Measurements from ENCODE around the gene WDTC1. TPM values are rescaled to one million over a fixed set of nuclear protein-coding genes. Genes with fewer than 3 reads are reported as not detected.

WDTC1 gene
- total RNA-seq, 2 donors from 2014 or later = 41.6 to 42.5 TPM

DNA sequence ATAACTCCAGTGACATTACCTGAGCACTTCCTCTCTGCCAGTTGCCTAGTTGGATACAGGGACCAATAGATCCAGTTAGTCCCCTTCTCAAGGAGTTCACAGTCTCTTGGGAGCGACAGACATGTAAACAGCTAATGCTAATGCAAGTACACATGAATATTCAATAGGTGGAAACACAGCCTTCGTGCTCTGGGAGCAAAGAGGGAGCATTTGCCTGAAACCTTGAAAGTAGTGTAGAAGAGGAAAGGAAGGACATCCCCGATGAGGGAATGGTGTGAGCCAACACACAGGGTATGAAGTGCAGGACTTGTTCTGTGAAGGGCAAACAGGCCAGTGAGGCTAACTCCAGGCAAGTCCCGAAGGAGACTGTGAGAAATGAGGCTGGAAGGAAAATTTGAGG lies 83.7 kb downstream of the WDTC1 start:
- Mint-ChIP-seq H3K4me1 (ENCODE audit: low read depth) (peaks cover 1% of the 10 kb centered on the region), H3K9me3 (no peaks in the 10 kb centered on the region), H3K27ac (no peak overlapping the region), H3K36me3 (ENCODE audit: insufficient read depth in 2 of 2) (peaks cover 0 to 3% of the 10 kb centered on the region in 2 donors), H3K4me3 (no peak overlapping the region), H3K27me3 (ENCODE audit: low read depth) (no peaks in the 10 kb centered on the region)
- ATAC-seq (replicated peaks in 1 of 2) = no peak
- DNase-seq = no peak

DNA sequence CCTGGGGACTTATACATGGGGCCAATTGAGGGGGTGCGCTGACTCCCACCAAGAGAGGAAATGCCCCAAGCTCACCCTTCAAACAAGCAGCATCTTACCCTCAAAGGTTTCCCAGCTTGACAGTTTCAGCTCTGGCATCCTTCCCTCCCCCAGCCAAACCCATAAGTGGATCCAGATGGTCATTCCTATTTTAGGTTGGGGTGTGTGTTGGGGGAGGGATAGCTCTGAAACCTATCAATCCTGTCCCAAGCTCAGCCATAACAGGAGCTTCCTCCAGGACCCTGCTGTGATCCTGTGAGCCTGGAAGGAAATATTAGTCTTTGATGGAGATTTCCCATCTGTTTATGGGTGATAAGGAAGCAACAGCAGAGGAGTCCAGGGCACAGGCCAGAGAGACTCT lies 84.2 kb downstream of the WDTC1 start:
- peaks cover 0 to 3% of the 10 kb centered on the region in 2 donors for H3K36me3 Mint-ChIP-seq (ENCODE audit: insufficient read depth in 2 of 2)
- H3K27me3 Mint-ChIP-seq (ENCODE audit: low read depth) = no peaks in the 10 kb centered on the region
- H3K9me3 Mint-ChIP-seq = no peaks in the 10 kb centered on the region
- H3K4me1 Mint-ChIP-seq (ENCODE audit: low read depth) = peaks cover 6% of the 10 kb centered on the region
- no peak for ATAC-seq (replicated peaks in 1 of 2)
- H3K4me3 Mint-ChIP-seq = no peak overlapping the region
- H3K27ac Mint-ChIP-seq = no peak overlapping the region
- DNase-seq = no peak

DNA sequence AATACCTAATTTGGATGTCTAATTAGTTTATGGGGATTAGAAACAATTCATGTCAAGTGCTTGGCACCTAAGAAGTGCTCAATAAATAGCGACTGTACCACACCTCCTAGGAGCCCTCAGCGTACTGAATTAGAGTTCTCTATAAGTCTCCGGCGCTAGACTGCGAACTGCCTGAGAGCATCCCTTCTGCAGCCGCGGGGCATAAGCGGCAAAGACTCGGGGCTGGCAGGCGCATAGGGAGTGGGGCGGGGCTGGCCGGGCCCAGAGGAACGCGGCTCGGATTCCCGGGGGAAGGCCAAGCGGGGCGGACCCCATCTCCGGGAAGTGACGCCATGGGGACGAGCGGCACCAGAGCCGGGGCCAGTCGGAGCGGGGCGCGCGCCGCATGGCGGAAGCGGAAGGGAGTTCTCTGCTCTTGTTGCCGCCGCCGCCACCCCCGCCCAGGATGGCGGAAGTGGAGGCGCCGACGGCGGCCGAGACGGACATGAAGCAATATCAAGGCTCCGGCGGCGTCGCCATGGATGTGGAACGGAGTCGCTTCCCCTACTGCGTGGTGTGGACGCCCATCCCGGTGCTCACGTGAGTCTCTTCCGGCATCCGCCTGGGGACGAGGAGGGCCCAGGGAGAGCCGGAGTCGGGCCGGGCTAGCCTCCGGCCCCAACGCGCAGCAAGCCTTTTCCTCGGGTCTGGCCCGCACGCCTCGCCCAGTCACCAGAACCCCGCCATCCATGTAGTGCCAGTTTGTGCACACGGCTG lies 87.6 kb downstream of the WDTC1 start, which contains the start of gene TMEM222:
TSS of gene TMEM222 (plus strand) at position 351 of the 756 bp plus-strand sequence. CDS start at position 386, 35 bp downstream.
- Mint-ChIP-seq H3K27ac (peak within 1 kb of the TSS; percentile 95), H3K4me1 (ENCODE audit: low read depth) (peaks cover 35% of the 10 kb centered on the region), H3K4me3 (peak within 1 kb of the TSS; percentile 96), H3K36me3 (ENCODE audit: insufficient read depth in 2 of 2) (peaks cover 3 to 5% of the 10 kb centered on the region in 2 donors), H3K27me3 (ENCODE audit: low read depth) (no peaks in the 10 kb centered on the region), H3K9me3 (no peaks in the 10 kb centered on the region)
- peak; percentile 99 for DNase-seq
- peak; percentile 97 for ATAC-seq (replicated peaks in 1 of 2)

DNA sequence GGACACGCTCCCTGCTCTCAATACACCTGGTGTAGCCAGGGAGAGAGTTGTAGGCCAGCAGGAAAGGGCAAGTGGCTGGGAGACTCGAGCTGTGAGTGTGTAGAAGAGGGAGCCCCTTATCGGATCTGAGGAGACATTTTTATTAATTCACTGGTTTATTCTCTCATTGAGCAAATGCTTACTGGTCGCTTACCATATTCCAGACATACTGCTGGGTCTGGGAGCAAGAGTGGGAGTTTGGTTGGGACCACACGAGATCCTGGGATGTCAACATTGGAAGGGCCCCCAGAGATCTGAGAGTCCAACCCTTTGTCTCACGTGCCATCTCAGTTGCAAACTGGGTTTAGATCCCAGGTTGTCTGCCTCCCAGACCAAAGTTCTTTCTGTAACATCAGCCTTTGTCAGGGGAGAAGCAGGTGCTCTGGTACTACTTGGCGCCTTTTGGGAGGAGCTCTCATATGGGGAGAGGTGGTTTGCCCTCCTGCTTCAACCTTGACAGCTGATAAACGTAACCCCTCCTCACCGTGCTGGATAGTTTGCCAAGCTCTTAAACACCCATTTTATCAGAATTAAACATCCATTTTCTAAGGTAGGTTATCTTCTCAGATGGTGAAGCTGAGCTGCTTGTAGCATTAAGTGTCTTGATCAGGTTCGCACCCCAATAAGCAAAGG lies 88.3 kb downstream of the WDTC1 start:
- ATAC-seq (replicated peaks in 1 of 2) = no peak
- peaks cover 39% of the 10 kb centered on the region for H3K4me1 Mint-ChIP-seq (ENCODE audit: low read depth)

DNA sequence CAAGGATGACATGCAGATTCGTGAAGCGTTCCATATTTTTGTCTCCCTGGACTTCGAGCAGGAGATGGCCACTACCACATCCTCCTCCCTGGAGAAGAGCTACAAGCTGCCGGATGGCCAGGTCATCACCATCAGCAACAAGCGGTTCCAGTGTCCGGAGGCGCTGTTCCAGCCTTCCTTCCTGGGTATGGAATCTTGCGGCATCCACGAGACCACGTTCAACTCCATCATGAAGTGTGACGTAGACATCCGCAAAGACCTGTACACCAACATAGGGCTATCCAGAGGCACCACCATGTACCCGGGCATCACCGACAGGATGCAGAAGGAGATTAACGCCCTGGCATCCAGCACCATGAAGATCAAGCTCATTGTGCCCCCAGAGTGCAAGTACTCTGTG lies 90.9 kb downstream of the WDTC1 start:
- Mint-ChIP-seq H3K27ac (no peak overlapping the region), H3K4me1 (ENCODE audit: low read depth) (peaks cover 56% of the 10 kb centered on the region), H3K4me3 (no peak overlapping the region), H3K27me3 (ENCODE audit: low read depth) (no peaks in the 10 kb centered on the region), H3K9me3 (no peaks in the 10 kb centered on the region), H3K36me3 (ENCODE audit: insufficient read depth in 2 of 2) (peaks cover 3 to 11% of the 10 kb centered on the region in 2 donors)
- no peak for ATAC-seq (replicated peaks in 1 of 2)
- no peak for DNase-seq

More for the DNA sequence above, 88.3 kb downstream of the WDTC1 start:
- Mint-ChIP-seq H3K9me3 (no peaks in the 10 kb centered on the region), H3K27me3 (ENCODE audit: low read depth) (no peaks in the 10 kb centered on the region), H3K36me3 (ENCODE audit: insufficient read depth in 2 of 2) (peaks cover 3 to 5% of the 10 kb centered on the region in 2 donors), H3K27ac (peak overlapping the region; percentile 95), H3K4me3 (peak overlapping the region; percentile 96)
- DNase-seq = no peak

DNA sequence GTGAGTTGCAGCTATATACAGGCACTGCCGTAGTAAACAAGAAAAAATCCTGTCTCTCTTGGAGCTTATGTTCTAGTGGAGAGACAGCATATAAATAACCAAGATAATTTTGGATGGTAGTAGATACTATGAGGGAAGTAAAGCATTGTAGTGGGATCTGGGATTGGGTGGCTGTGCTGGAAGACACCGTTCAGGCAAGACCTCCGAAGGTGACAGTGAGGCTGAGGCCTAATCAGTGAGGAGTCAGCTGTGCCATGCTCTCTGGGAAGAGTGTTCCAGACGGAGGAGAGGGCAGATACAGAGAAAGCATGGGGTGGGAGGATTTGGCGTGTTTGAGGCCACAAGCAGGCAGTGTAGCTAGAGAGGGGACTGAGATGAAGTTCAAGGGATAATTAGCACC lies 93.5 kb downstream of the WDTC1 start:
- Mint-ChIP-seq H3K36me3 (ENCODE audit: insufficient read depth in 2 of 2) (peaks cover 0 to 17% of the 10 kb centered on the region in 2 donors), H3K27me3 (ENCODE audit: low read depth) (no peaks in the 10 kb centered on the region)

DNA sequence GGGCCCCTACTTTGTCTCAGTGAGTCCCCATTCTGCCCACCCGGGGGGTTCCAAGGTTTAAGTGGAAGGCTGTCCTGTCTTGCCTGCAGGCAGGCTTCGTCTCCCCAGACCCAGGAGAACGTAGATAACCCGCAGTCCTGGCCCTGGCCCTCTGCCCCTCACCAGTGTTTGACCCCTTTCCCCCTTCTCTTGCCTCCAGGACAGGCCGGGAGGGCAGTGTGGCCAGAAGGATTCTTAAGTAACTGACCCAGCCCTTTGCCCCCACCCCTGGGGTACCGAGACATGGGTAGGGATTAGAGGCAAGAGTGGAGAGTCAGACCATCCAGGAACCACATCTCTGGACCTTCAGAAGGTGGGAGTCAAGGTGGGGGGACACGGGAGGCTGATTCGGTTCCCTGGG lies 96.4 kb downstream of the WDTC1 start:
- Mint-ChIP-seq H3K4me3 (no peak overlapping the region), H3K36me3 (ENCODE audit: insufficient read depth in 2 of 2) (peaks cover 0 to 16% of the 10 kb centered on the region in 2 donors), H3K9me3 (no peaks in the 10 kb centered on the region), H3K27ac (no peak overlapping the region), H3K27me3 (ENCODE audit: low read depth) (no peaks in the 10 kb centered on the region), H3K4me1 (ENCODE audit: low read depth) (peaks cover 40% of the 10 kb centered on the region)
- ATAC-seq (replicated peaks in 1 of 2) (no peak), DNase-seq (no peak)

More for the DNA sequence above, 93.5 kb downstream of the WDTC1 start:
- ATAC-seq (replicated peaks in 1 of 2) (no peak), DNase-seq (no peak)
- H3K27ac Mint-ChIP-seq = no peak overlapping the region
- no peaks in the 10 kb centered on the region for H3K9me3 Mint-ChIP-seq
- no peak overlapping the region for H3K4me3 Mint-ChIP-seq
- H3K4me1 Mint-ChIP-seq (ENCODE audit: low read depth) = peaks cover 61% of the 10 kb centered on the region

DNA sequence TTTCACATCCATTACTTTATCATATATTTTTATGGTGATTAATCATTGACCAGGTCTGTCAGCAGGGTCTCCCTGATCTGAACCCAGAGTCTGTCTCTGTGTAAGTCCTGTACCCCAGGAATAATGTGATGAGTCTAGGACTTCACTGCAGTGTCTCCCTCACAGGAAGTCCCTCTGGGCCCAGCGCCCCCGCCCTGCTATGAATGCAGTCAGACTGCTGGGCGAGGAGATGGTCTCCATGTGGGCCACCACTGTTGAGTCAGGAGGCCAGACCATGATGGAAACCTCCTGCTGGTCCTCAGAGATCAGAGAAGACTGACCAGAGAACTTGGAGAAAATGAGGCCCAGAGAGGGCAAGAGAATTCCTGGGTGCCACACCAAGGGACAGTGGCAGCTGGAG lies 97.0 kb downstream of the WDTC1 start:
- DNase-seq = no peak
- H3K4me1 Mint-ChIP-seq (ENCODE audit: low read depth) = peaks cover 33% of the 10 kb centered on the region
- H3K36me3 Mint-ChIP-seq (ENCODE audit: insufficient read depth in 2 of 2) = peaks cover 0 to 16% of the 10 kb centered on the region in 2 donors
- H3K27me3 Mint-ChIP-seq (ENCODE audit: low read depth) = no peaks in the 10 kb centered on the region
- no peak for ATAC-seq (replicated peaks in 1 of 2)
- H3K4me3 Mint-ChIP-seq = no peak overlapping the region
- no peak overlapping the region for H3K27ac Mint-ChIP-seq
- H3K9me3 Mint-ChIP-seq = no peaks in the 10 kb centered on the region

DNA sequence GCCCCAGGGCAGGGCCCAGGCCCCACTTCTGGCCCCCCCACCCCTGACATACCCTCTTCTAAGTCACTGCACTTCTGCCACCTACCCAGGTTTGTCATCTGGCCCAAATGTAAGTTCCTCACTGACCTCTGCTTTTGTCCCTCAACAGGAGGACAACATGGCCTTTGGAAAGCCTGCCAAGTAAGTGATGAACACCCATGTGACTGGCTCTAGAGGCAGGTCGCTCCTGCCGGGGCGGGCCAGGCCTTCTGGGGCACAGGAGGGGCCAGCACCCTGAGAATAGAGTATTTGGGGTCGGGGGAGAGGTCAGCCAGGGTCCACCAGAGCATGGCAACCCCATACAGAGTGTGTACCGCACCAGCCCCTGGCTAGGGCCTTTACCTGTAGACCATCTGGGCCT lies 97.5 kb downstream of the WDTC1 start:
- no peak for ATAC-seq (replicated peaks in 1 of 2)
- Mint-ChIP-seq H3K4me1 (ENCODE audit: low read depth) (peaks cover 29% of the 10 kb centered on the region), H3K4me3 (no peak overlapping the region), H3K36me3 (ENCODE audit: insufficient read depth in 2 of 2) (peaks cover 0 to 16% of the 10 kb centered on the region in 2 donors), H3K27ac (no peak overlapping the region), H3K9me3 (no peaks in the 10 kb centered on the region), H3K27me3 (ENCODE audit: low read depth) (no peaks in the 10 kb centered on the region)
- DNase-seq = no peak

DNA sequence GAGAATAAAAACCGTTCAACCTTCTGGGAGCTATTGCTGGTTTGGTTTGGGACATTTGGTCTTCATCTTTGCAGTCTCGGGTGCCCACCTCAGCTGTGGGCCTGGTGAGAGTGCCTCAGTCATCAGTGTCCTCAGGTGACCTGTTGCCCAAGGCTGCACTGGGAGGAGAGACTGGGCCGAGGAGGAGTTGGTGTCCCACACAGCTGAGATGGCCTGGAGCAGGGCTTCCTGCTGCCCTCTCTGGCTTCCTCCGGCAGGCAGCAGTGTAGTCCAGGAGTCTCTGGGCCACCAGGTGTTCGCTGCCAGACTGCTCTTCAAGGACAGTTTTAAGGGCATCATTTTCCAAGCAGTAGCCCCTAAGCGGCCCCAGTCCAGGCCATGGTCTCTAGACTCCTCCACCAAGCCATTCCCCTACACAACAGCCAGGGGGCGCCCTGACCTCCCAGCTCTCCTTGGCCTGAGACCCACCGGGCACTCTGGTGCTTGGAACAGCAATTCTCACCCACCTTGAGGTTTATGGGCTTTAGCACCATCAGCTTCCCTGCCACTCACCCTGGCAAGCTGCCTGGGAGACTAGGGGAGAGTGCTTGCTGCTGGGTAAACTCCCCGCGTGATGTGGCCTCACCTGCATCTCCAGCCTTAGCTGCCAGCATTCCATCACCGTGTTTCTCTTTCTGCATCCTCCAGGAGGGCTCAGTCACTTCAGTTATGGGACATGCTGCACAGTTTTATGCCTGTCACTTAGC lies 98.3 kb downstream of the WDTC1 start:
- Mint-ChIP-seq H3K36me3 (ENCODE audit: insufficient read depth in 2 of 2) (peaks cover 0 to 18% of the 10 kb centered on the region in 2 donors), H3K27ac (peak overlapping the region; percentile 19)

DNA sequence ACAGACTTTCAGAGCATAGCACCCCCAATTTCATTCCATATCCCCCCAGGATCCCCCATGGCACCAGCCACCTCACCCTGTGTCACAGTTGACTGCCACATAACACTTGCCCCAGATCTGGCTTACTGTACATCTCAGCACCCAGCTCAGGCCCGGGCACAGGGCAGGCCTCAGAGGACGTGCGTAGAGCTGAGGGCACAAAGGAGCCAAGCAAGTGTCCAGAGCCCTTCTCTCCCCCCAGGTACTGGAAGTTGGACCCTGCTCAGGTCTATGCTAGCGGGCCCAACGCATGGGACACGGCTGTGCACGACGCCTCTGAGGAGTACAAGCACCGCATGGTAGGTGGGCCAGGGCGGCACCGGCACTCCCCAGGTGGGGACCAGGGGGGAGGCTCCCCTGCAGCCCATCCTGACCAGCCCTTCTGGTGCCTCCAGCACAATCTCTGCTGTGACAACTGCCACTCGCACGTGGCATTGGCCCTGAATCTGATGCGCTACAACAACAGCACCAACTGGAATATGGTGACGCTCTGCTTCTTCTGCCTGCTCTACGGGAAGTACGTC lies 99.4 kb downstream of the WDTC1 start:
- peaks cover 14% of the 10 kb centered on the region for H3K4me1 Mint-ChIP-seq (ENCODE audit: low read depth)
- H3K4me3 Mint-ChIP-seq = no peak overlapping the region
- H3K9me3 Mint-ChIP-seq = no peaks in the 10 kb centered on the region
- ATAC-seq (replicated peaks in 1 of 2) = no peak
- no peaks in the 10 kb centered on the region for H3K27me3 Mint-ChIP-seq (ENCODE audit: low read depth)
- peaks cover 0 to 13% of the 10 kb centered on the region in 2 donors for H3K36me3 Mint-ChIP-seq (ENCODE audit: insufficient read depth in 2 of 2)
- no peak overlapping the region for H3K27ac Mint-ChIP-seq
- DNase-seq = no peak

More for the DNA sequence above, 98.3 kb downstream of the WDTC1 start:
- Mint-ChIP-seq H3K27me3 (ENCODE audit: low read depth) (no peaks in the 10 kb centered on the region), H3K9me3 (no peaks in the 10 kb centered on the region), H3K4me3 (no peak overlapping the region), H3K4me1 (ENCODE audit: low read depth) (peaks cover 25% of the 10 kb centered on the region)
- ATAC-seq (replicated peaks in 1 of 2) (peak; percentile 80 to 84), DNase-seq (peak; percentile 63 to 69)

DNA sequence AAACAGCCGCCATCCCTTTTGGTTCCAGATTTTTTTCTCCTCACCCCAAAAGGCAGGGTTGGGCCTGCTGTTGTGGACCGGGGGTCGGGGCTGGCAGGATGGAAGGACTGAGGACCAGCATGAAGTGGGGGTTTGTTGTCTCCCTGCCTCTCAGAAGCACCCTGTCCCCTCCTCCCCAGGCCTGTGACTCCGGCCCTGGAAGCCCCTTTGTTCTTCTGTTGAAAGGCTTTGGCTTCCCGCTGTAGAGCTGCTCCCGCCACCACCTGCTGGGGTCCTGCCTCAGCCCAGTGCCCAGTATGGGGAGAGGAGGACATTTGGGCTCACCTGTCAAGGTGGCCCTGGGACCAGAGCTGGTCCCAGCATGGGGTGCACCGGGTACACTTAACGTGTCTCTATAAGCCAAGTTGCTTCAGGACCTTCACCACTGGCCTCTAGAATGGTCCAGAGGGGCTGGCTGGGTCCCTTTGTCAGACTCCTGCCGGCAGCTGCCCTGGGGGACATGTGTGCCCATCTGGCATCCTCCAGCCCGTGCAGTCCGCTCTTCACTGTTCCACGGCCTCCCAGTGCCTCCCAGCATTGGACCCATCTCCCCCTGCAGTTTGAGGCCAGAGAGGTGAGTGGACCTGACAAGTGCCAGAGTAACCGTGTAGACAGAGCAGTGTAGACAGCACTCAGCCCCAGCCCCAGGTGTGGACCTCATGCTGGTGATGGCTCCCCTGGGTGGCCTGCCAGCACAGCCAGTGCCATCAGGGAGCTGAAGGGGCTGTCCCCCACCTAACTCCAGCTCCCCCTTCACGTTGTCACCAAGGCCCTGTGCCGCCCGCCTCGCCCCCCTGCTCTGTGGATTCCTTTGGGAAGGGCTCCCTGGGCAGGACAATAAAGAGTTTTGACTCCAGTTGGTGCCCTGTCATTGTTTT lies 101.3 kb downstream of the WDTC1 start:
- no peaks in the 10 kb centered on the region for H3K9me3 Mint-ChIP-seq
- no peaks in the 10 kb centered on the region for H3K27me3 Mint-ChIP-seq (ENCODE audit: low read depth)
- ATAC-seq (replicated peaks in 1 of 2) (no peak), DNase-seq (no peak)
- H3K4me1 Mint-ChIP-seq (ENCODE audit: low read depth) = peaks cover 23% of the 10 kb centered on the region
- H3K4me3 Mint-ChIP-seq = no peak overlapping the region
- H3K36me3 Mint-ChIP-seq (ENCODE audit: insufficient read depth in 2 of 2) = peaks cover 0 to 13% of the 10 kb centered on the region in 2 donors
- H3K27ac Mint-ChIP-seq = no peak overlapping the region
